Common myeloid progenitor, CD34-positive (primary cell): ENCODE measurements around the gene UBASH3B.

Experiments used
- CTCF ChIA-PET: fragments of 350-600 bp; sonication (Branson Sonifier 250); formaldehyde crosslinking; loops from one replicate; lab custom pipeline; 2021; ENCODE audit warnings: antibody characterized with exemption; lab: Charles Lee
- POLR2A ChIA-PET: fragments of 350-600 bp; sonication (Branson Sonifier 250); formaldehyde crosslinking; loops from one replicate; lab custom pipeline; 2021; ENCODE audit warnings: antibody characterized with exemption; lab: Charles Lee
- DNase-seq, 3 donors: peaks; one replicate each; pipeline versions ENCODE4 v3.0.0 to v3.0.0-alpha.2; 2013
- H3K27ac ChIP-seq, 2 experiments: 1 replicate in 1 of 2; 2 replicates in 1 of 2; pipeline ENCODE4 v1.7.0; 2013; ENCODE audit warnings: inconsistent platforms in 2 of 2, low read length in 2 of 2, mild to moderate bottlenecking in 2 of 2, low read depth in 1 of 2, moderate library complexity in 1 of 2; ENCODE audit not compliant: severe bottlenecking in 2 of 2, insufficient read depth in 1 of 2, poor library complexity in 1 of 2
- H3K27me3 ChIP-seq, 5 experiments: replicated peaks in 2 of 5; 1 replicate in 3 of 5; 2 replicates in 2 of 5; pipeline versions ENCODE4 v1.6.1 to v1.7.0; 2013; ENCODE audit warnings: low read length in 4 of 5, mild to moderate bottlenecking in 2 of 5, moderate library complexity in 2 of 5, inconsistent platforms in 1 of 5; ENCODE audit not compliant: insufficient read depth in 5 of 5, control insufficient read depth in 4 of 5
- H3K36me3 ChIP-seq, 4 experiments: 1 replicate in 2 of 4; 2 replicates in 2 of 4; pipeline versions ENCODE4 v1.6.1 to v1.7.0; 2013; ENCODE audit warnings: low read length in 3 of 4, control low read depth in 1 of 4, mild to moderate bottlenecking in 1 of 4; ENCODE audit not compliant: control insufficient read depth in 4 of 4, insufficient read depth in 4 of 4
- H3K4me1 ChIP-seq, 4 experiments: 1 replicate in 3 of 4; 2 replicates in 1 of 4; pipeline versions ENCODE4 v1.6.1 to v1.7.1; 2013; ENCODE audit warnings: low read length in 3 of 4, mild to moderate bottlenecking in 3 of 4, control low read depth in 1 of 4, inconsistent platforms in 1 of 4, moderate library complexity in 1 of 4; ENCODE audit not compliant: control insufficient read depth in 4 of 4, insufficient read depth in 4 of 4; ENCODE audit errors: control extremely low read depth in 1 of 4
- H3K4me3 ChIP-seq, 7 experiments: 1 replicate in 4 of 7; 2 replicates in 3 of 7; pipeline versions ENCODE4 v1.5.1 to v1.7.0; 2013; ENCODE audit warnings: mild to moderate bottlenecking in 7 of 7, low read length in 6 of 7, moderate library complexity in 6 of 7, inconsistent platforms in 2 of 7, low read depth in 2 of 7, control low read depth in 1 of 7; ENCODE audit not compliant: insufficient read depth in 4 of 7, control insufficient read depth in 1 of 7; ENCODE audit errors: extremely low read depth in 1 of 7
- H3K9me3 ChIP-seq, 5 experiments: 1 replicate in 4 of 5; 2 replicates in 1 of 5; pipeline versions ENCODE4 v1.6.1 to v1.7.1; 2013; ENCODE audit warnings: low read length in 4 of 5, mild to moderate bottlenecking in 2 of 5, inconsistent platforms in 1 of 5, low read depth in 1 of 5, moderate library complexity in 1 of 5; ENCODE audit not compliant: control insufficient read depth in 4 of 5, insufficient read depth in 2 of 5; ENCODE audit errors: control extremely low read depth in 1 of 5
- WGBS: methylation state at CpG from one replicate; pipeline ENCODE4 v1.1.5; 2013; ENCODE audit not compliant: insufficient coverage; 5-methylcytosine and 5-hydroxymethylcytosine counted together

Gene UBASH3B

DNA sequence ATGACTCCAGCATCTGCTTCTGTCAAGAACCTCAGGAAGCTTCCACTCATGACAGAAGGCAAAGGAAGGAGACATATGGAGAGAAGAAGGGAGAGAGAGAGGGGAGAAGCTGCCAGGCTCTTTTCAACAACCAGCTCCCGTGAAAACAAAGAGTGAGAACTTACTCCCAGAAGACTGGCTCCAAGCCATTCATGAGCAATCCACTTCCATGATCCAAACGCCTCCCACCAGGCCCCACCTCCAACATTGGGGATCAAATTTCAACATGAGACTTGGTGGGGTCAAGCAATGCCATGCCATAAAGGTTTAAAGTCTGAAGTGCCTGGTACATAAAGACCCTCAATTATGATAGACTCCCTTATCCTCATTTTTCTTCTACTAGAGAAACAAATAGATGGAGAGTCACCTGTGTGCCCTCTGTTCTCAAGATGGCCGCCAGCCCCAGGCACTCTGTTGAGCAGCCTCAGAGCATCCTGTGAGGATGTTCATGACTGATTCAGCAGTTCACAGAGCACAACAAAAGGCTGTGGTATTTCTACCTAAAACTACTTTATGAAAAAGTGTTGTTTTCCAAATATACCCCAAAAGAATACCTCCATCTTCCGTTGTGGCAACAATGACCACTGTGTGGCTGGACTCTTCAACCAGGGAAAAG is 113.7 kb downstream of the UBASH3B start:
- WGBS: 100% methylated on average over 2 of the region's 4 CpGs
- H3K27ac ChIP-seq: no peak overlapping the region
- POLR2A ChIA-PET: no interaction called here
- peaks cover 0 to 3% (median 0%) of the 10 kb centered on the region in 4 experiments for H3K4me1 ChIP-seq
- no peak overlapping the region for H3K4me3 ChIP-seq
- DNase-seq: no peak
- H3K36me3 ChIP-seq: peaks cover 0 to 3% (median under 1%) of the 10 kb centered on the region in 4 experiments
- CTCF ChIA-PET: interaction anchor here (1.1 to 6.3 kb wide), 8 partner anchors 11 to 141 kb away, joined by 3 to 33 read pairs (median 4); no protein-coding TSS in a partner anchor
- H3K9me3 ChIP-seq: no peaks in the 10 kb centered on the region
- H3K27me3 ChIP-seq: no peaks in the 10 kb centered on the region

- Histone ChIP-seq H3K27me3 (no peaks in the 10 kb centered on the region), H3K4me3 (no peak overlapping the region), H3K9me3 (no peaks in the 10 kb centered on the region), H3K27ac (no peak overlapping the region), H3K4me1 (peaks cover 0 to 13% (median 8%) of the 10 kb centered on the region in 4 experiments), H3K36me3 (peaks cover 0 to 7% (median 4%) of the 10 kb centered on the region in 4 experiments)
- CTCF ChIA-PET: interaction anchor here (1.0 to 2.3 kb wide), 3 partner anchors 15 to 144 kb away, joined by 4 to 6 read pairs (median 5); no protein-coding TSS in a partner anchor
- POLR2A ChIA-PET: interaction anchor here (1.5 kb wide), 1 partner anchor 14 kb away, joined by 4 read pairs; no protein-coding TSS in a partner anchor
- no peak for DNase-seq
- WGBS: 82% methylated on average over 7 of the region's 7 CpGs
These were observed 117.4 kb downstream of the UBASH3B start for GRCh38 chr11:122772945-122773344.

- Histone ChIP-seq H3K9me3 (no peaks in the 10 kb centered on the region), H3K36me3 (peaks cover 0 to 8% (median 4%) of the 10 kb centered on the region in 4 experiments), H3K4me1 (peaks cover 0 to 15% (median 9%) of the 10 kb centered on the region in 4 experiments), H3K27me3 (no peaks in the 10 kb centered on the region), H3K27ac (no peak overlapping the region), H3K4me3 (no peak overlapping the region)
- ChIA-PET POLR2A (no interaction called here), CTCF (interaction anchor here (1.3 kb wide), 1 partner anchor 15 kb away, joined by 5 read pairs; no protein-coding TSS in a partner anchor)
- WGBS: 94% methylated on average over 6 of the region's 8 CpGs
- DNase-seq: no peak
These were observed 118.3 kb downstream of the UBASH3B start for GRCh38 chr11:122773781-122774266.

DNA sequence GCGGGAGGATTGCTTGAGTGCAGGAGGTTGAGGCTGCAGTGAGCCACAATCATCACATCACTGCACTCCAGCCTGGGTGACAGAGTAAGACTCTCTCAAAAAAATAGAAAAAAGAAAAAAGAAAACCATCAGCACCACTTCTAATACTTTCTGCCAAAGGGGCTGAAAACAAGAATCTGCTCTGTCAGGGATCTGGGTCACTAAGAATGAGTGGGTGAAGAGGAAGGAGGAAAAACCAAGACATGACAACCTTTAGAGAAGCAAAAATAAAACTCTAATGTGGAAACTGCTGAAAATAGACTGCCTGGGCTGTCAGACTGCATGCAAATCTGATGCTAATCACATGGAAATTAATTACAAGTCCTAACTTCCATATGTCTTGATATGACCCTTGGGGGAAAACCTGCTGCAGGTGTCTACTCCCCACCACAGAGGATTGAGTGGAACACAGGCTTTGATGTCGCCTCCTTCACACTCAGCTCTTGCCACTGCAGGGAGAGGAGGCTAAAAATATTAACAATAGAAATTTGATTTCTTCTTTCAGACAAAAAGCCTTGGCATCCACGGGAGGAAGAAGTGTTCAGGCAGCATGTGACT is 120.3 kb downstream of the UBASH3B start:
- H3K9me3 ChIP-seq: no peaks in the 10 kb centered on the region
- ChIA-PET CTCF (interaction anchor here (2.1 to 23.4 kb wide), 2 partner anchors 20 to 143 kb away, joined by 11 to 349 read pairs; no protein-coding TSS in a partner anchor), POLR2A (no interaction called here)
- whole genome bisulfite sequencing: 100% methylated on average over 1 of the region's 3 CpGs
- no peak overlapping the region for H3K4me3 ChIP-seq
- DNase-seq: no peak
- peaks cover 0 to 27% (median 9%) of the 10 kb centered on the region in 4 experiments for H3K36me3 ChIP-seq
- peaks cover 0 to 25% (median 21%) of the 10 kb centered on the region in 4 experiments for H3K4me1 ChIP-seq
- H3K27me3 ChIP-seq: no peaks in the 10 kb centered on the region
- no peak overlapping the region for H3K27ac ChIP-seq

- no peak for DNase-seq
- Histone ChIP-seq H3K9me3 (no peaks in the 10 kb centered on the region), H3K4me3 (no peak overlapping the region), H3K36me3 (peaks cover 0 to 33% (median 12%) of the 10 kb centered on the region in 4 experiments), H3K4me1 (peaks cover 0 to 29% (median 21%) of the 10 kb centered on the region in 4 experiments), H3K27ac (no peak overlapping the region), H3K27me3 (no peaks in the 10 kb centered on the region)
- ChIA-PET CTCF (interaction anchor here (2.1 to 23.4 kb wide), 2 partner anchors 21 to 144 kb away, joined by 11 to 349 read pairs; no protein-coding TSS in a partner anchor), POLR2A (no interaction called here)
- WGBS: 100% methylated on average over 4 of the region's 4 CpGs
These were observed 121.0 kb downstream of the UBASH3B start for GRCh38 chr11:122776546-122776945.

DNA sequence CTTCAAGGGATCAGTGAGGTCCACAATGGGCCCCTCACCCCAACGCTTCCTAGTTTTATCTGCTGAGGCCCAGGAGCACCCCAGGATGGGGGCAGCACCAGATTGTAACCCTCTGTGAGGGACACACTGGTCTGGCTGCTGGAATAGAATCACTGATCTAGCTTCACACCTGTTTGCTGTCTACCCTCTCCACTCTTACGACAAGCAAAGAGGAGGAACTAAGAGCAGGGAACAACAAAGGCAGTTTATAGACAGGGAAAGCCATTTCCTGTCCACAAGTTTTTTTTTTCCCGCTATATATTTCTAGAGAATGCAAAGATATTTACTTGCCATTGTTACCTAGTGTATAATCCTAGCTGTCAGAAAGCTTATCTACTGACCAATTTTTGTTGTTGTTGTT is 121.8 kb downstream of the UBASH3B start:
- no peak overlapping the region for H3K4me3 ChIP-seq
- POLR2A ChIA-PET: no interaction called here
- no peak for DNase-seq
- H3K27ac ChIP-seq: no peak overlapping the region
- WGBS: 55% methylated on average over 2 of the region's 3 CpGs
- H3K9me3 ChIP-seq: no peaks in the 10 kb centered on the region
- CTCF ChIA-PET: interaction anchor here (1.1 to 23.4 kb wide), 5 partner anchors 15 to 145 kb away, joined by 3 to 349 read pairs (median 38); no protein-coding TSS in a partner anchor
- H3K4me1 ChIP-seq: peaks cover 0 to 31% (median 21%) of the 10 kb centered on the region in 4 experiments
- H3K27me3 ChIP-seq: no peaks in the 10 kb centered on the region
- peaks cover 3 to 33% (median 12%) of the 10 kb centered on the region in 4 experiments for H3K36me3 ChIP-seq
